ENCODE measurements around the gene DDIT3. TPM values are rescaled to one million over a fixed set of nuclear protein-coding genes. Genes with fewer than 3 reads are reported as not detected.
A peak's percentile ranks its signal among the peaks of the same experiment; 100 is the strongest.

Gene DDIT3
- total and polyA plus RNA-seq, 2 of the 13 experiments (the other 11 are each of a cell fraction or from before 2014, with no cell fraction given) = 27.5 to 48.7 TPM

- TF ChIP-seq, protein P1, sequence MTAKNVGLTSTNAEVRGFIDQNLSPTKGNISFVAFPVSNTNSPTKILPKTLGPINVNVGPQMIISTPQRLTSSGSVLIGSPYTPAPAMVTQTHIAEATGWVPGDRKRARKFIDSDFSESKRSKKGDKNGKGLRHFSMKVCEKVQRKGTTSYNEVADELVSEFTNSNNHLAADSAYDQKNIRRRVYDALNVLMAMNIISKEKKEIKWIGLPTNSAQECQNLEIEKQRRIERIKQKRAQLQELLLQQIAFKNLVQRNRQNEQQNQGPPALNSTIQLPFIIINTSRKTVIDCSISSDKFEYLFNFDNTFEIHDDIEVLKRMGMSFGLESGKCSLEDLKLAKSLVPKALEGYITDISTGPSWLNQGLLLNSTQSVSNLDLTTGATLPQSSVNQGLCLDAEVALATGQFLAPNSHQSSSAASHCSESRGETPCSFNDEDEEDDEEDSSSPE (CRISPR knock-in tag; IDR thresholded peaks at IDR 0.05) = peak; percentile 30; the same call in 1 of the 2 replicates
- no peak for TF ChIP-seq ATF5 (CRISPR knock-in tag; IDR thresholded peaks at IDR 0.05; ENCODE audit: low read depth)
- no peak for TF ChIP-seq FOXA3 (CRISPR knock-in tag; IDR thresholded peaks at IDR 0.05)
- no peak for TF ChIP-seq ZBTB7A (CRISPR knock-in tag; IDR thresholded peaks at IDR 0.05)
- peak; percentile 85 for TF ChIP-seq ADNP (CRISPR knock-in tag; IDR thresholded peaks at IDR 0.05)
- 0 out of 2 replicates have a peak, but pooled peaks have one; percentile 22 for TF ChIP-seq MZF1 (CRISPR knock-in tag; IDR thresholded peaks at IDR 0.05; ENCODE audit: borderline replicate concordance)
- no peak; the same call in none of the 2 replicates for TF ChIP-seq ATF1 (CRISPR knock-in tag; IDR thresholded peaks at IDR 0.05)
- peak; percentile 92 for TF ChIP-seq CEBPB (IDR thresholded peaks at IDR 0.05; ENCODE audit: borderline replicate concordance, low read depth, low read length)
- TF ChIP-seq KDM6A (CRISPR knock-in tag; IDR thresholded peaks at IDR 0.05; ENCODE audit: low read depth) = no peak
- 0 out of 2 replicates have a peak, but pooled peaks have one; percentile 40 for TF ChIP-seq WIZ (CRISPR knock-in tag; IDR thresholded peaks at IDR 0.05)
- no peak for TF ChIP-seq ATF7-NPFF (CRISPR knock-in tag; IDR thresholded peaks at IDR 0.05; ENCODE audit: low read depth)
- no peak for TF ChIP-seq ZNF441 (CRISPR knock-in tag; IDR thresholded peaks at IDR 0.05; ENCODE audit: borderline replicate concordance)
- peak; percentile 78 for TF ChIP-seq RBM39 (IDR thresholded peaks at IDR 0.05; ENCODE audit: low read depth, low read length, poor library complexity, severe bottlenecking)
- peak; percentile 99 for TF ChIP-seq CEBPG (CRISPR knock-in tag; IDR thresholded peaks at IDR 0.05)
- no peak for TF ChIP-seq TEAD2 (CRISPR knock-in tag; IDR thresholded peaks at IDR 0.05)
- TF ChIP-seq GATAD2A (CRISPR knock-in tag; IDR thresholded peaks at IDR 0.05) = peak; percentile 24; the same call in 1 of the 2 replicates
- TF ChIP-seq HOXD1 (CRISPR knock-in tag; IDR thresholded peaks at IDR 0.05) = no peak
- no peak for TF ChIP-seq ARID2 (CRISPR knock-in tag; IDR thresholded peaks at IDR 0.05; ENCODE audit: borderline replicate concordance)
- TF ChIP-seq SRSF1 (optimal IDR thresholded peaks at IDR 0.05; ENCODE audit: low read depth, low read length) = peak; percentile 81
- TF ChIP-seq ZNF558 (CRISPR knock-in tag; IDR thresholded peaks at IDR 0.05; ENCODE audit: borderline replicate concordance) = no peak
- no peak for TF ChIP-seq ZNF383 (CRISPR knock-in tag; IDR thresholded peaks at IDR 0.05; ENCODE audit: borderline replicate concordance)
- peak; percentile 30; the same call in 1 of the 2 replicates for TF ChIP-seq PAXIP1 (CRISPR knock-in tag; conservative IDR thresholded peaks at IDR 0.05)
- TF ChIP-seq ZNF550 (CRISPR knock-in tag; IDR thresholded peaks at IDR 0.05; ENCODE audit: borderline replicate concordance) = no peak
- no peak for TF ChIP-seq ARNT2 (CRISPR knock-in tag; IDR thresholded peaks at IDR 0.05; ENCODE audit: low read depth)
These were observed 32.5 kb downstream of the DDIT3 start, which contains the start of gene MARS1 (continued) for GRCh38 chr12:57487597-57488401.

Measured in HepG2 (cell line).